AG04449 (cell line): ENCODE data around the gene INTS6.

Source experiments
- CTCF ChIA-PET: fragments of 350-600 bp; formaldehyde crosslinking; extraction: SDS; loops from one replicate; lab custom pipeline; 2021; ENCODE audit warnings: antibody characterized with exemption; lab: Yijun Ruan, JAX
- POLR2A ChIA-PET: fragments of 400-600, 350-600 bp; formaldehyde crosslinking; extraction: SDS; loops from one replicate; lab custom pipeline; 2020; ENCODE audit warnings: antibody characterized with exemption, inconsistent platforms; lab: Yijun Ruan, JAX
- DNase-seq: peaks from one replicate; pipeline ENCODE4 v3.0.0-alpha.2; 2010; ENCODE audit warnings: low read depth, low spot score
- H3K4me3 ChIP-seq: 2 replicates; pipeline ENCODE4 v1.5.1; 2011; ENCODE audit warnings: low read depth, mild to moderate bottlenecking, control low read depth, low read length
- TF ChIP-seq, protein P1 (sequence below): IDR thresholded peaks from one replicate; pipeline ENCODE4 v1.5.1; 2011; ENCODE audit warnings: mild to moderate bottlenecking, moderate library complexity, low read length, control low read depth, inconsistent platforms; ENCODE audit not compliant: insufficient read depth; ENCODE audit errors: missing control alignments

Gene INTS6

DNA sequence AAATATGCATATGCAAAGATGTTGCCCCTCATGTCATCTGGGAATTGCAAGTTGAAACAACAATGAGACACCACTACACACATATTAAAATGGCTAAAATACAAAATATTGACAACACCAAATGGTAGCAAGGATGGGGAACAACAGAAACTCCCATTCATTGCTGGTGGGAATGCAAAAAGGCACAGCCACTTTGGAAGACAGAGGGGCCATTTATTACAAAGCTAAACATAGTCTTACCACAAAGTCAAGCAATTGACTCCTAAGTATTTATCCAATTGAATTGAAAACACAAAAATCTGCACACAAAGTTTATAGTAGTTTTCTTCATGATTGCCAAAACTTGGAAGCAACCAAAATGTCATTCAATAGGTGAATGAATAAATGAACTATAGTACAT lies 119.4 kb downstream of the INTS6 start:
- no peak for DNase-seq
- ChIA-PET CTCF (no interaction called here), POLR2A (no interaction called here)
- TF ChIP-seq, protein P1, sequence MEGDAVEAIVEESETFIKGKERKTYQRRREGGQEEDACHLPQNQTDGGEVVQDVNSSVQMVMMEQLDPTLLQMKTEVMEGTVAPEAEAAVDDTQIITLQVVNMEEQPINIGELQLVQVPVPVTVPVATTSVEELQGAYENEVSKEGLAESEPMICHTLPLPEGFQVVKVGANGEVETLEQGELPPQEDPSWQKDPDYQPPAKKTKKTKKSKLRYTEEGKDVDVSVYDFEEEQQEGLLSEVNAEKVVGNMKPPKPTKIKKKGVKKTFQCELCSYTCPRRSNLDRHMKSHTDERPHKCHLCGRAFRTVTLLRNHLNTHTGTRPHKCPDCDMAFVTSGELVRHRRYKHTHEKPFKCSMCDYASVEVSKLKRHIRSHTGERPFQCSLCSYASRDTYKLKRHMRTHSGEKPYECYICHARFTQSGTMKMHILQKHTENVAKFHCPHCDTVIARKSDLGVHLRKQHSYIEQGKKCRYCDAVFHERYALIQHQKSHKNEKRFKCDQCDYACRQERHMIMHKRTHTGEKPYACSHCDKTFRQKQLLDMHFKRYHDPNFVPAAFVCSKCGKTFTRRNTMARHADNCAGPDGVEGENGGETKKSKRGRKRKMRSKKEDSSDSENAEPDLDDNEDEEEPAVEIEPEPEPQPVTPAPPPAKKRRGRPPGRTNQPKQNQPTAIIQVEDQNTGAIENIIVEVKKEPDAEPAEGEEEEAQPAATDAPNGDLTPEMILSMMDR: no peak
- H3K4me3 ChIP-seq: no peak overlapping the region

DNA sequence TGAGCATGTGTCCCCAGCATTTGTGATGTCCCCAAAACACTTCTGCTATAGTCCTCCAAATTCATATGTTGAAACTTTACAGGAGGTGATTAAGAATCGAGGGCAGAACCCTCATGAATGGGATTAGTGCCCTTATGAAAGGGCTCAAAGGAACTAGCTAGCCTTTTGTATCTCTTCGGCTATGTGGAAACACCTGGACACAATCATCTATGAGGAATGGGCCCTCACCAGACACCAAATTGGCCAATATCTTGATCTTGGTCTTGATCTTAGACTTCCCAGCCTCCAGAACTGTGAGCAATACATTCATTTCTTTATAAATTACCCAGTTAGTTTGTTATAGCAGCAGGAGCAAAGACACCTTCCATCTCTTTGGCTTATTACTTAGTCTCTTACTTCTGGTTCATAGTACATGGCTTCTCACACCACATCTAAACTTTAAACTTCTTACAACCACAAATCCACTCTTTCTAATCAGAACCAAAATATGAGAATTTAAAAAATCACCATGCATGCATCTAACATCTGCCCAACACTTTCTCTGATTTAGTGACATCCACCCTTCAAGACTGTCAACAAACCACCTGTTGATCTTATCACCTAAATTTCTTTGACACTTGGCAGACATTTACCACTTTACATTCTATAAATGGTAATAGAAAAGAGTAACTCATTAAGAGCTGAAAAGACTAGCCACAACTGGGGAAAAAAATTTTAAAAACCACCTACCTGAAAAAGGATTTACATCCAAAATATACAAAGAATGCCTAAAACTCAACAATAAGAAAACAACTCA lies 120.1 kb downstream of the INTS6 start:
- ChIA-PET POLR2A (no interaction called here), CTCF (interaction anchor here (1.3 kb wide), 1 partner anchor 46 kb away, joined by 7 read pairs; no protein-coding TSS in a partner anchor)
- DNase-seq: no peak
- H3K4me3 ChIP-seq: no peak overlapping the region
- TF ChIP-seq, protein P1: no peak

DNA sequence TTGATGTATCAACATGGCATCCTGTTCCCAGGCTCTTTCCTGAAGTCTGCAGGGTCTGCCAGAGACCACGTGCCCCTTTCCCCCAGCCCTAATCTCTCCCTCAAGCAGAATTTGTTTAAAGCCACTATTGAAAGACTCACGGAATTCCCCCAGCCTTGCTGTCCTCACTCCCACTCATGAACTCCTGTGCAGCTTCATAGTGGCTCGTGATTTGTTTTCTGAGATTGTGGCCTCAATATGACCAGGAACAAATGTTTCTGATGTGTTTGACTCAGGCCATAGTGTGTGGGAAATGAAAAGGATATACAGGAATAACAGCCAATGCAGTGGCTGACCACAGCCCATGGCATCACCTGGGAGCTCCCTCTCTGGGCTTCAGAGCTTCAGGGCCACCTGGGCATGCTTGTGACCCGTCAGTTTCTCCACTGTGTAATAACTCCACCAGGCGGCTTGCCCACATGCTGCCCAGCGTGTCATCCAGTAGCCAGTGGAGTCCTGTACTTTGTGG lies 121.4 kb downstream of the INTS6 start:
- DNase-seq: no peak
- TF ChIP-seq, protein P1: no peak
- CTCF ChIA-PET: interaction anchor here (1.3 kb wide), 1 partner anchor 45 kb away, joined by 7 read pairs; no protein-coding TSS in a partner anchor
- POLR2A ChIA-PET: interaction anchor here (1.0 kb wide), 1 partner anchor 11 kb away, joined by 3 read pairs; no protein-coding TSS in a partner anchor
- H3K4me3 ChIP-seq: no peak overlapping the region

DNA sequence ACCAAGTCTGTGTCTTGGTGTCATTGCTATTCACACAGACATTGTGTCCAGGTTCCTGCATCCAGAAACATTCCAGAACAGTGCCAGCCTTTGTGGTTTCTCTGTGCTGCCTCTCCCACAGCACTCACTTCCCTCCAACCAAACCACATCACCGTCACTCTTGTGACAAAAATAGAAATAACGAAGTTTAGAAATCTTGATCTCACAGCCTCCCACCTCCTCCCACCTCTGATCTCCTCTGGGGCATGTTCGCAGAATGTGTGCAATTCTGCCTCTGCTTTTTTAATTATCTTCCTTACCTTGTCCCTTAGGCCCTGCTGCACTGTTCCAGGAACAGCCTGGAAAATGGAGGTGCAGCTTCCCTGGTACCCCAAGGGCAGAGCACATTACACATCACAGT lies 122.0 kb downstream of the INTS6 start:
- TF ChIP-seq, protein P1: no peak
- peak; percentile 9 for DNase-seq
- POLR2A ChIA-PET: interaction anchor here (1.0 kb wide), 1 partner anchor 12 kb away, joined by 3 read pairs; no protein-coding TSS in a partner anchor
- no peak overlapping the region for H3K4me3 ChIP-seq
- CTCF ChIA-PET: interaction anchor here (0.7 to 1.0 kb wide), 2 partner anchors 205 to 1300 kb away, joined by 3 read pairs; no protein-coding TSS in a partner anchor

DNA sequence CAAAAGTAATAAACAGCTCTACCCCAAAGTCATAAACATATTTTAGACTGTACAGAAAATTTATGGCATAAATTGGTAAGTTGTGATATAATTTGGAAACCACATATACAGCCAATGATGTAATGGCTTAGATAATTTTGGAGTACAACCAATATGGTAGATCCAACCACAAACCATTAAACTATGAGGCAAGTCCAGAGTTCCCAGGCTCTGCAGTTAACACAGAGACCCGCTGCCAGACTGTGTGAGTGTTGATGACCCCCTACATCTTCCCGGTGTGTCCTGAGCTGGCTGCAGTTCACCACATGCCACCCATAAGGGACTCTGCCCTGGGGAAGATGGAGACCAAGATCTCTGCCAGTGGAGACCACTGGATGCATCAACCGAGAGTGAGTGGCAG lies 123.2 kb downstream of the INTS6 start:
- ChIA-PET CTCF (interaction anchor here (1.2 kb wide), 1 partner anchor 43 kb away, joined by 3 read pairs; no protein-coding TSS in a partner anchor), POLR2A (no interaction called here)
- no peak overlapping the region for H3K4me3 ChIP-seq
- TF ChIP-seq, protein P1: no peak
- DNase-seq: no peak

DNA sequence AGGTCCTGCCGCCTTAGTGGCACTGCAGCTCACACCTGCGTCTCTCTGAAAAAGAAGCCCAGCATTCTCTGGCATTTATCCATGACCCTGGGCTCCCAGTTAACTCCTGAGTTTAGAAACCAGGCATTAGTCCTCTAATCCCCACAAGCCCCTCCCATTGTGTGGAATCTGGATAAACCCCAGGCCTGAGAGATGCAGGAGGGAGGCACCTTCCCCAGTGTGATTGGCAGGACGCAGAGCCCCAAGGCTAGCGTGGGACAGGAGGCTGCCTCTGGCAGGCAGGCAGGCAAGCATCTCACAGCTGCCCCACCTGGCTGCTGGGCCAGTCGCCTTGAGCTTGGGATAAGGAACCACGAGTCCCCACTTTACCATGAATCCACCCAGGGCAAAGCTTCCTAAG lies 124.3 kb downstream of the INTS6 start:
- ChIA-PET POLR2A (no interaction called here), CTCF (interaction anchor here (1.2 to 1.5 kb wide), 3 partner anchors 10 to 180 kb away, joined by 3 to 4 read pairs (median 3); no protein-coding TSS in a partner anchor)
- DNase-seq: no peak
- TF ChIP-seq, protein P1: no peak
- no peak overlapping the region for H3K4me3 ChIP-seq
